Parathyroid adenoma (tissue), 2 donors: ENCODE measurements around the gene C4BPB.

Experiments
- H2AFZ ChIP-seq: fragments of 300-600 bp; sonication (generic); one replicate; pipeline ENCODE4 v1.7.0; 2017; ENCODE audit warnings: antibody characterized with exemption, mild to moderate bottlenecking
- H3K27ac ChIP-seq: fragments of 300-600 bp; sonication (generic); one replicate; pipeline ENCODE4 v1.7.0; 2017
- H3K27me3 ChIP-seq: fragments of 300-600 bp; sonication (generic); one replicate; pipeline ENCODE4 v1.7.0; 2017; ENCODE audit warnings: low read length; ENCODE audit not compliant: control insufficient read depth, insufficient read depth
- H3K36me3 ChIP-seq: fragments of 300-600 bp; sonication (generic); one replicate; pipeline ENCODE4 v1.7.0; 2017; ENCODE audit warnings: low read length; ENCODE audit not compliant: control insufficient read depth, insufficient read depth
- H3K4me1 ChIP-seq: fragments of 300-600 bp; sonication (generic); one replicate; pipeline ENCODE4 v1.7.0; 2017; ENCODE audit warnings: control low read depth
- H3K4me2 ChIP-seq: fragments of 300-600 bp; sonication (generic); one replicate; pipeline ENCODE4 v1.7.0; 2017; ENCODE audit warnings: low read length
- H3K4me3 ChIP-seq: fragments of 300-600 bp; sonication (generic); one replicate; pipeline ENCODE4 v1.7.0; 2017; ENCODE audit warnings: low read depth, low read length
- H3K79me2 ChIP-seq: fragments of 300-600 bp; sonication (generic); one replicate; pipeline ENCODE4 v1.7.0; 2017; ENCODE audit warnings: control low read depth
- H3K9ac ChIP-seq: fragments of 300-600 bp; sonication (generic); one replicate; pipeline ENCODE4 v1.7.0; 2017; ENCODE audit warnings: mild to moderate bottlenecking
- H3K9me3 ChIP-seq: fragments of 300-600 bp; sonication (generic); one replicate; pipeline ENCODE4 v1.7.0; 2017; ENCODE audit warnings: low read length; ENCODE audit not compliant: control insufficient read depth
- TF ChIP-seq, protein P1 (sequence below): fragments of 300-600 bp; sonication (generic); IDR thresholded peaks from one replicate; pipeline ENCODE4 v1.7.0; 2017; ENCODE audit warnings: antibody characterized with exemption, mild to moderate bottlenecking
- donor health status: primary hyperparathyroidism.

C4BPB gene

DNA sequence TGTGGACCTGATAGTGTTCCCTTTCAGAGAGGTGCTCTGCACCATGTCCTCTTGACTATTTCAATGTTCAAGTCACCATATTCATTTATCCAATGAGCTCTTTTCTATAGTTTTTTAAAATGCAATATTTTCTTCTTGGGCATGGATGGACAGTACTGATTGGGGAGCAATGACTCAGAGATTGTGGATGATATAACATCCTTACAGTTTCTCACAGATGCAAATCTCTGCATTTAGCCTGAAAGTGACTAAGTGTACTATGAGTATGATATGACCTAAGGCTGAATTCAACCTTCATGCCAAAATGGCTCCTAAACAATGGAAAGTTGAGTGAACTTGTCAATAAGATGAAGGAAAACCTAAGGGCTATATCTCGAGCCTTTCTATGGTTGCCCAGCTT, 51.9 kb downstream of the C4BPB start:
- no peaks in the 10 kb centered on the region for H3K79me2 ChIP-seq
- TF ChIP-seq, protein P1, sequence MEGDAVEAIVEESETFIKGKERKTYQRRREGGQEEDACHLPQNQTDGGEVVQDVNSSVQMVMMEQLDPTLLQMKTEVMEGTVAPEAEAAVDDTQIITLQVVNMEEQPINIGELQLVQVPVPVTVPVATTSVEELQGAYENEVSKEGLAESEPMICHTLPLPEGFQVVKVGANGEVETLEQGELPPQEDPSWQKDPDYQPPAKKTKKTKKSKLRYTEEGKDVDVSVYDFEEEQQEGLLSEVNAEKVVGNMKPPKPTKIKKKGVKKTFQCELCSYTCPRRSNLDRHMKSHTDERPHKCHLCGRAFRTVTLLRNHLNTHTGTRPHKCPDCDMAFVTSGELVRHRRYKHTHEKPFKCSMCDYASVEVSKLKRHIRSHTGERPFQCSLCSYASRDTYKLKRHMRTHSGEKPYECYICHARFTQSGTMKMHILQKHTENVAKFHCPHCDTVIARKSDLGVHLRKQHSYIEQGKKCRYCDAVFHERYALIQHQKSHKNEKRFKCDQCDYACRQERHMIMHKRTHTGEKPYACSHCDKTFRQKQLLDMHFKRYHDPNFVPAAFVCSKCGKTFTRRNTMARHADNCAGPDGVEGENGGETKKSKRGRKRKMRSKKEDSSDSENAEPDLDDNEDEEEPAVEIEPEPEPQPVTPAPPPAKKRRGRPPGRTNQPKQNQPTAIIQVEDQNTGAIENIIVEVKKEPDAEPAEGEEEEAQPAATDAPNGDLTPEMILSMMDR, result no peak
- H3K4me1 ChIP-seq, result no peaks in the 10 kb centered on the region
- no peak overlapping the region for H2AFZ ChIP-seq
- H3K4me3 ChIP-seq, result no peak overlapping the region
- no peak overlapping the region for H3K27ac ChIP-seq
- no peaks in the 10 kb centered on the region for H3K9me3 ChIP-seq
- no peaks in the 10 kb centered on the region for H3K36me3 ChIP-seq
- no peaks in the 10 kb centered on the region for H3K27me3 ChIP-seq
- H3K9ac ChIP-seq, result no peak overlapping the region
- no peak overlapping the region for H3K4me2 ChIP-seq

DNA sequence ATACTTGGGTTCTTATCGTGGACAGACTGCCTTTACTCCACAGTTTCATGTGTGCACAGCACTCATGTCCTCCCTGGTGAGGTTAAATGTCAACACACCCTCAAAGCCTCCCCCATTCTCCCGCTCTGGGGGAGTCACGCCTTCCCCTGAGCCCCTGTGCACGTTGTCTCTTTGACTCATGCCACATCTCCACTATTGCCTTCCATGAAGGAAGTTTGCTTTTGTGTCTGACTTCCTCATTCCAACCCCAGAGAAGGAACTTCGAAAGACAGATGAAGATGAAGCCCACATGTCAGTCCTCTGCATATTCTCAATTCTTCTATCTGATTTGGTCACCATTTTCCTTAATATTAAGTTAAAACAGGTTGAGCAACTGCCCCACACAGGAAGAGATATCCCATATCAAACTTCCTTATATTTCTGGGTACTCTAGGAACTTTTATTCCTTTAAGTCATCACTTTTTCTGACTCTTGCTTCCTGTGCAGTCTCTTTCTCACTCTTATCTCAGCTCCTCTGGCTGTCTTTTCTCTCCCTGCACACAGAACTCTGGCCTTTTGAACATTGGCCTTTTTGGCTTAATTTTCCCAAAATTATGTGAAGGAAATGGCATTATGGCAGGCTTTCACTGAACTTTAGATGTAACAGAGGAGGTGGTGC, 56.9 kb downstream of the C4BPB start:
- Histone ChIP-seq H2AFZ (no peak overlapping the region), H3K27ac (no peak overlapping the region), H3K4me2 (no peak overlapping the region), H3K27me3 (no peaks in the 10 kb centered on the region), H3K36me3 (no peaks in the 10 kb centered on the region), H3K4me1 (no peaks in the 10 kb centered on the region), H3K9me3 (no peaks in the 10 kb centered on the region), H3K9ac (no peak overlapping the region), H3K79me2 (no peaks in the 10 kb centered on the region), H3K4me3 (no peak overlapping the region)
- TF ChIP-seq, protein P1, result no peak
